IMR-90 (cell line): Measurements from ENCODE around the gene AK2. TPM values are rescaled to one million over a fixed set of nuclear protein-coding genes. Genes with fewer than 3 reads are reported as not detected.

Source experiments
- ATAC-seq: fragments of 200-7000 bp; cut with Tn5 transposase; 2 replicates; pipeline ENCODE4 v1.9.1; 2020; ENCODE audit warnings: low read depth, mild to moderate bottlenecking, moderate library complexity
- BruUV-seq: library from RNA; stranded (reverse); fragments of 400-500 nt; replicated peaks from 2 replicates; lab custom pipeline; 2021; lab: Mats Ljungman, UMichigan
- CTCF ChIA-PET: fragments of 300-600 bp; formaldehyde crosslinking; extraction: SDS; loops from one replicate; lab custom pipeline; 2021; ENCODE audit warnings: antibody characterized with exemption; lab: Yijun Ruan, JAX
- POLR2A ChIA-PET: fragments of 300-600 bp; sonication (Branson Sonifier 250); formaldehyde crosslinking; loops from one replicate; lab custom pipeline; 2022; ENCODE audit warnings: antibody characterized with exemption; ENCODE audit not compliant: unreplicated experiment; lab: Charles Lee
- DNase-seq: peaks from one replicate; pipeline ENCODE4 v3.0.0; 2013
- H2AFZ ChIP-seq: replicated peaks from 2 replicates; pipeline ENCODE3; 2013; ENCODE audit warnings: low read length, mild to moderate bottlenecking; ENCODE audit not compliant: poor library complexity
- H2AK5ac ChIP-seq: 2 replicates; pipeline ENCODE4 v1.6.1; 2013; ENCODE audit warnings: low read depth, low read length, inconsistent platforms
- H2AK9ac ChIP-seq: replicated peaks from 2 replicates; pipeline ENCODE3; 2013; ENCODE audit warnings: mild to moderate bottlenecking, low read depth, low read length, moderate library complexity; ENCODE audit not compliant: poor library complexity
- H2BK120ac ChIP-seq: 2 replicates; pipeline ENCODE4 v1.6.1; 2013; ENCODE audit warnings: low read depth, low read length, inconsistent platforms
- H2BK15ac ChIP-seq: 3 replicates; pipeline ENCODE4 v1.6.1; 2013; ENCODE audit warnings: low read depth, low read length, inconsistent platforms
- H2BK20ac ChIP-seq: 2 replicates; pipeline ENCODE4 v1.6.1; 2013; ENCODE audit warnings: low read depth, mild to moderate bottlenecking, inconsistent platforms, low read length, moderate library complexity
- H2BK5ac ChIP-seq: 2 replicates; pipeline ENCODE4 v1.6.1; 2013; ENCODE audit warnings: mild to moderate bottlenecking, low read depth, low read length, inconsistent platforms; ENCODE audit not compliant: poor library complexity, severe bottlenecking
- H3K14ac ChIP-seq: replicated peaks from 2 replicates; pipeline ENCODE4 v1.6.1; 2013; ENCODE audit warnings: low read depth, low read length, inconsistent platforms
- H3K18ac ChIP-seq: 2 replicates; pipeline ENCODE4 v1.6.1; 2013; ENCODE audit warnings: low read depth, low read length, control low read depth
- H3K23ac ChIP-seq: 2 replicates; pipeline ENCODE4 v1.6.1; 2013; ENCODE audit warnings: low read depth, low read length, inconsistent platforms
- H3K27ac ChIP-seq: 2 replicates; pipeline ENCODE4 v1.5.1; 2013; ENCODE audit warnings: mild to moderate bottlenecking, control low read depth, low read length; ENCODE audit not compliant: insufficient read depth
- H3K27me3 ChIP-seq: 2 replicates; pipeline ENCODE4 v1.6.1; 2013; ENCODE audit warnings: low read length; ENCODE audit not compliant: control insufficient read depth, insufficient read depth
- H3K36me3 ChIP-seq: 2 replicates; pipeline ENCODE4 v1.6.1; 2013; ENCODE audit warnings: low read length, mixed read lengths; ENCODE audit not compliant: control insufficient read depth, insufficient read depth
- H3K4ac ChIP-seq: 2 replicates; pipeline ENCODE4 v1.6.1; 2013; ENCODE audit warnings: low read depth, low read length, inconsistent platforms
- H3K4me1 ChIP-seq: 2 replicates; pipeline ENCODE4 v1.6.1; 2013; ENCODE audit warnings: low read length, mixed read lengths; ENCODE audit not compliant: control insufficient read depth, insufficient read depth
- H3K4me2 ChIP-seq: 2 replicates; pipeline ENCODE4 v1.6.1; 2013; ENCODE audit warnings: low read depth, mild to moderate bottlenecking, control low read depth, low read length, moderate library complexity
- H3K4me3 ChIP-seq: 2 replicates; pipeline ENCODE4 v1.5.1; 2013; ENCODE audit warnings: low read depth, mild to moderate bottlenecking, control low read depth, low read length, moderate library complexity; ENCODE audit not compliant: insufficient read depth
- H3K56ac ChIP-seq: 2 replicates; pipeline ENCODE4 v1.6.1; 2013; ENCODE audit warnings: low read length, inconsistent platforms; ENCODE audit not compliant: insufficient read depth; ENCODE audit errors: extremely low read depth
- H3K79me1 ChIP-seq, 2 experiments: 2 replicates each; pipeline ENCODE4 v1.6.1; 2013; ENCODE audit warnings: low read length in 2 of 2, inconsistent platforms in 1 of 2, low read depth in 1 of 2
- H3K9ac ChIP-seq: 2 replicates; pipeline ENCODE4 v1.6.1; 2013; ENCODE audit warnings: low read depth, low read length, control low read depth
- H3K9me1 ChIP-seq: 2 replicates; pipeline ENCODE4 v1.6.1; 2013; ENCODE audit warnings: low read length, inconsistent platforms; ENCODE audit not compliant: insufficient read depth
- H3K9me3 ChIP-seq: 2 replicates; pipeline ENCODE4 v1.6.1; 2013; ENCODE audit warnings: low read length; ENCODE audit not compliant: control insufficient read depth, insufficient read depth
- H4K20me1 ChIP-seq: 2 replicates; pipeline ENCODE4 v1.6.1; 2013; ENCODE audit warnings: low read length, inconsistent platforms; ENCODE audit not compliant: insufficient read depth
- H4K5ac ChIP-seq: 2 replicates; pipeline ENCODE4 v1.6.1; 2013; ENCODE audit warnings: mild to moderate bottlenecking, low read depth, low read length, control low read depth
- H4K8ac ChIP-seq, 2 experiments: 2 replicates each; pipeline ENCODE4 v1.6.1; 2013; ENCODE audit warnings: low read depth in 2 of 2, low read length in 2 of 2, control low read depth in 1 of 2, inconsistent platforms in 1 of 2
- H4K91ac ChIP-seq: 2 replicates; pipeline ENCODE4 v1.6.1; 2013; ENCODE audit warnings: low read depth, low read length, inconsistent platforms; ENCODE audit not compliant: insufficient read depth
- BHLHE40 ChIP-seq: fragments of 150-350 bp; IDR thresholded peaks from 2 replicates; pipeline ENCODE4 v1.6.1; 2016; ENCODE audit warnings: mild to moderate bottlenecking, low read depth, low read length
- CHD1 ChIP-seq: IDR thresholded peaks from 2 replicates; pipeline ENCODE4 v1.6.1; 2012; ENCODE audit warnings: low read depth, low read length, improper control_type of control experiment
- FOS ChIP-seq: fragments of 150-350 bp; IDR thresholded peaks from 2 replicates; pipeline ENCODE4 v1.6.1; 2016; ENCODE audit warnings: low read depth, low read length
- MAFK ChIP-seq: IDR thresholded peaks from 2 replicates; pipeline ENCODE4 v1.6.1; 2012; ENCODE audit warnings: low read depth, low read length, improper control_type of control experiment
- MXI1 ChIP-seq: IDR thresholded peaks from 2 replicates; pipeline ENCODE4 v1.6.1; 2012; ENCODE audit warnings: low read depth, mild to moderate bottlenecking, low read length, moderate library complexity, borderline replicate concordance
- RAD21 ChIP-seq: IDR thresholded peaks from 2 replicates; pipeline ENCODE4 v1.6.1; 2012; ENCODE audit warnings: low read length, improper control_type of control experiment
- SMC3 ChIP-seq: fragments of 150-350 bp; IDR thresholded peaks from 2 replicates; pipeline ENCODE4 v1.6.1; 2016; ENCODE audit warnings: low read depth, mild to moderate bottlenecking, antibody characterized with exemption, low read length, moderate library complexity
- WGBS, 2 experiments: methylation state at CpG; one replicate each; pipeline versions ENCODE4 v1.1.5 to v1.1.7; 2013; ENCODE audit warnings: missing lambda C conversion rate in 2 of 2; ENCODE audit not compliant: insufficient read length in 1 of 2; ENCODE audit errors: extremely low coverage in 2 of 2; 5-methylcytosine and 5-hydroxymethylcytosine counted together
- dilution Hi-C: fragments of 300-500 bp; cut with HindIII; formaldehyde crosslinking; loops from one replicate; pipeline ENCODE4 v1.14.3; 2018; ENCODE audit warnings: low sequenced_read_pairs; ENCODE audit not compliant: unreplicated experiment
- in situ Hi-C: fragments of 300-500 bp; cut with MboI; formaldehyde crosslinking; loops from 3 replicates; pipeline ENCODE4 v1.14.3; 2019; ENCODE audit warnings: low sequenced_read_pairs, inconsistent platforms, mixed read lengths
- intact Hi-C: fragments of 100-400 bp; cut with micrococcal nuclease; formaldehyde crosslinking; loops from 2 replicates; pipeline ENCODE4 v1.10.0; 2022
- polyA plus RNA-seq, 3 experiments: library from polyadenylated mRNA; depleted of rRNA; stranded (reverse); fragments of >200 nt; gene quantifications; 2 replicates each; pipeline ENCODE4 v1.2.3, GENCODE V29; 2012; ENCODE audit warnings: low replicate concordance in 1 of 3
- total RNA-seq: library from RNA; depleted of rRNA; stranded (reverse); fragments of >200 nt; gene quantifications from 2 replicates; pipeline ENCODE4 v1.2.3, GENCODE V29; 2012
- TF ChIP-seq, protein P1 (sequence below): conservative IDR thresholded peaks from 2 replicates; pipeline ENCODE4 v1.5.1; 2012; ENCODE audit warnings: mild to moderate bottlenecking, low read depth, low read length, improper control_type of control experiment
- TF ChIP-seq, protein P2 (sequence below): fragments of 150-350 bp; IDR thresholded peaks from 2 replicates; pipeline ENCODE4 v1.6.1; 2017; ENCODE audit warnings: mild to moderate bottlenecking, antibody characterized with exemption, low read length, low read depth

AK2 gene
- total and polyA plus RNA-seq, 2 of the 4 experiments (the other 2 are of a cell fraction), result 118 to 203 TPM

GRCh38 chr1:33010932-33011731 is 25.6 kb downstream of the AK2 start:
- H3K18ac ChIP-seq, result no peak overlapping the region
- H2AFZ ChIP-seq, result no peak overlapping the region

More at GRCh38 chr1:33010932-33011731, 25.6 kb downstream of the AK2 start:
- no peak overlapping the region for H3K4ac ChIP-seq
- peak; percentile 6; the same call in 1 of the 2 replicates for ATAC-seq
- no peak overlapping the region for H3K9ac ChIP-seq
- no peaks in the 10 kb centered on the region for H3K9me3 ChIP-seq
- no peaks in the 10 kb centered on the region for H3K27me3 ChIP-seq
- peaks cover 38% of the 10 kb centered on the region for H3K36me3 ChIP-seq
- dilution Hi-C loops (no loop called here), in situ Hi-C loops (no loop called here), intact Hi-C loops (no loop called here)
- H3K9me1 ChIP-seq, result peaks cover 5% of the 10 kb centered on the region; the same call in 1 of the 2 replicates
- CTCF ChIA-PET, result interaction anchor here (1.0 kb wide), 1 partner anchor 92 kb away, joined by 3 read pairs; no protein-coding TSS in a partner anchor
- H4K5ac ChIP-seq, result no peak overlapping the region
- no peak overlapping the region for H3K14ac ChIP-seq
- peaks cover 8% of the 10 kb centered on the region for H3K4me1 ChIP-seq
- no peak overlapping the region for H4K91ac ChIP-seq
- H2AK5ac ChIP-seq, result no peak overlapping the region
- no peak overlapping the region for H3K4me2 ChIP-seq
- H3K23ac ChIP-seq, result no peak overlapping the region
- H3K27ac ChIP-seq, result peak overlapping the region; percentile 24; the same call in 1 of the 2 replicates
- H2BK20ac ChIP-seq, result no peak overlapping the region
- H3K4me3 ChIP-seq, result no peak overlapping the region
- no peak overlapping the region for H2BK15ac ChIP-seq
- no peak overlapping the region for H2AK9ac ChIP-seq
- DNase-seq, result peak; percentile 61
- TF ChIP-seq BHLHE40, result no peak
- TF ChIP-seq RAD21, result no peak
- TF ChIP-seq, protein P1, sequence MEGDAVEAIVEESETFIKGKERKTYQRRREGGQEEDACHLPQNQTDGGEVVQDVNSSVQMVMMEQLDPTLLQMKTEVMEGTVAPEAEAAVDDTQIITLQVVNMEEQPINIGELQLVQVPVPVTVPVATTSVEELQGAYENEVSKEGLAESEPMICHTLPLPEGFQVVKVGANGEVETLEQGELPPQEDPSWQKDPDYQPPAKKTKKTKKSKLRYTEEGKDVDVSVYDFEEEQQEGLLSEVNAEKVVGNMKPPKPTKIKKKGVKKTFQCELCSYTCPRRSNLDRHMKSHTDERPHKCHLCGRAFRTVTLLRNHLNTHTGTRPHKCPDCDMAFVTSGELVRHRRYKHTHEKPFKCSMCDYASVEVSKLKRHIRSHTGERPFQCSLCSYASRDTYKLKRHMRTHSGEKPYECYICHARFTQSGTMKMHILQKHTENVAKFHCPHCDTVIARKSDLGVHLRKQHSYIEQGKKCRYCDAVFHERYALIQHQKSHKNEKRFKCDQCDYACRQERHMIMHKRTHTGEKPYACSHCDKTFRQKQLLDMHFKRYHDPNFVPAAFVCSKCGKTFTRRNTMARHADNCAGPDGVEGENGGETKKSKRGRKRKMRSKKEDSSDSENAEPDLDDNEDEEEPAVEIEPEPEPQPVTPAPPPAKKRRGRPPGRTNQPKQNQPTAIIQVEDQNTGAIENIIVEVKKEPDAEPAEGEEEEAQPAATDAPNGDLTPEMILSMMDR, result no peak
- TF ChIP-seq CHD1, result no peak
- TF ChIP-seq, protein P2, sequence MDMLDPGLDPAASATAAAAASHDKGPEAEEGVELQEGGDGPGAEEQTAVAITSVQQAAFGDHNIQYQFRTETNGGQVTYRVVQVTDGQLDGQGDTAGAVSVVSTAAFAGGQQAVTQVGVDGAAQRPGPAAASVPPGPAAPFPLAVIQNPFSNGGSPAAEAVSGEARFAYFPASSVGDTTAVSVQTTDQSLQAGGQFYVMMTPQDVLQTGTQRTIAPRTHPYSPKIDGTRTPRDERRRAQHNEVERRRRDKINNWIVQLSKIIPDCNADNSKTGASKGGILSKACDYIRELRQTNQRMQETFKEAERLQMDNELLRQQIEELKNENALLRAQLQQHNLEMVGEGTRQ, result peak; percentile 26; the same call in 1 of the 2 replicates
- no peak for TF ChIP-seq SMC3
- peak; percentile 45; the same call in 1 of the 2 replicates for TF ChIP-seq MXI1
- TF ChIP-seq FOS, result no peak
- TF ChIP-seq MAFK, result peak; percentile 76
- H4K8ac ChIP-seq, result no peak overlapping the region
- BruUV-seq, result no TSS peak
- H3K79me1 ChIP-seq, result peaks cover 0 to 7% of the 10 kb centered on the region in 2 experiments; a peak in 1 of 4 replicates
- 100% methylated on average over 2 of the region's 5 CpGs; no CpG with 5 or more reads in 1 of the 2 experiments for WGBS, 2 experiments
- POLR2A ChIA-PET, result no interaction called here
- H4K20me1 ChIP-seq, result 0 out of 2 replicates have a peak, but pooled peaks cover 4% of the 10 kb centered on the region
- H2BK120ac ChIP-seq, result no peak overlapping the region; the same call in 1 of the 2 replicates
- no peak overlapping the region for H3K56ac ChIP-seq
- no peak overlapping the region for H2BK5ac ChIP-seq
